ENCODE measurements around the gene CAPN12. TPM values are rescaled to one million over a fixed set of nuclear protein-coding genes. Genes with fewer than 3 reads are reported as not detected.

Gene CAPN12
- polyA plus RNA-seq, 3 donors: 1.8 TPM; not detected in 2

DNA sequence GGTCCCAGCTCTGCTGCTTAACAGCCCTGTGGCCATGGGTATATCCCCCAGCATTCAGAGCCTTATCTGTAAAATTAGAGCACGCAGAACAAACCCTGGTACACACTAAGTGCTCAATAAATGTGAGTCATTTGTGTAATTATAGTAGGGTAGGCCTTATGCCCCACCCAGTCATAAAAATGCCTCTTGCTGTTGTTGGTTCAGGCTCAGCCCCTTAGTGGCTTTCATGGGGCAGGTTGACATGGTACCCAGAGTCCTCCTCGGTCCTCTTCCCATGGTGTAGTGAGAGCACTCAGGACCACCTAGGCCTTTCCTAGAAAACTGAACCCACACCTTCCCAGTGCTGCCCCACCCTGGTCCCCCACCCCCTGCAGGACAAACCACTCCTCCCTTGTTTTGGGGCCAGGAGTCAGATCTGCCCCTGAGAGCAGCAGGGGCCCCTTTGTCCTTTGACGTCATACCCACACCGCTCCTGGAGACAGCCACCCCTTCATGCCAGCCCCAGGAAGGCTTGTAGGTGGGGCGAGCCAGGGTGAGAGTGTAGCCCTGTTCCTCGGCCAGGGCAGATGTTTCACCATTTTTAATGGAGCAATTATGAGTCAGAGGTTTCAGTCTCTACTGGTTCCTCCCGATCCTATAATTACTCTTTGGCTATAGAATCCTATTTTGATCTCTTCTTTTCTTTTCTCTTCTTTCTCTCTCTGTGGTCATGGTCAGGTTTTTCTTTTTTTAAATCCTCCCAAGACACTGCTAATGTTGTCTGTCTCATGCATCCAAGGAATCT is 60.0 kb downstream of the CAPN12 start:
- no peaks in the 10 kb centered on the region for H3K9me3 ChIP-seq (replicated peaks in 1 of 2; ENCODE audit: control insufficient read depth in 1 of 2, insufficient read depth in 1 of 2, low read length in 2 of 2)

DNA sequence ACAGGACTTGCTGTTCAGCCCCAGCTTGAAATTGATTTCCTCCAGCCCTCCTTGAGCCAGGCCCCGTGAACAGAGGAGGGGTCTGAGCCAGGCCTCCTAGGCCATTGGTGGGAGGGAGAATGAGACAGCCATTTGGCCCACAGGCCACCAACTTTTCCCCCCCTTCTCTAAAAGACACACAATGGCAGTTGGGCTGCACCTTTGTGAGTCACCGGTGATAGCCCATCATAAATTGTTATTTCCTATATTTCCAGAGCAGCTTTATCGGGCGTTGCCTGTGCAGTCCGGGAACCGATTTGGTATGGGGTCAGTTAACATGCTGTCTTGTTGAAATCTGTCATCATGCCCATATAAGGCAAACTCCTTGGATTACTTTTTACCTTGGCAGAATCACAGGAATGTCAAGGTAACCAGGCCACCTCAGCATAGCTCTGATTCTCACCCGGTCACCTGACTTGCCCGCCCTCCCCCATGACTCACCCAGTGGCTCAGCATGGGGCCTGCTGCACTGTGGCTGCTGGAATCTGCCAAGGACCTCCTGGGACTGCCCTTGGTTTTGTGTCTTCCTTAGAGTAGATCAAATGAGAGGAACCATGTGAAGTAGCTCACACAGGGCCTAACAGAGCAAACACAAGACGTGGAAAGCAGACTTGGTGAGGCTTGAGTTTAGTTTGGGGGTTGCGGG is 60.7 kb downstream of the CAPN12 start:
- Histone ChIP-seq H2AFZ (ENCODE audit: insufficient read depth, low read depth, low read length, poor library complexity, severe bottlenecking) (no peak overlapping the region), H3K79me2 (ENCODE audit: insufficient read depth, low read length) (peaks cover 98% of the 10 kb centered on the region), H3K4me3 (replicated peaks in 1 of 3; ENCODE audit: low read depth in 2 of 3, low read length in 3 of 3) (peak overlapping the region in 1 of 3 experiments; percentile 2), H3K36me3 (replicated peaks in 1 of 2; ENCODE audit: control insufficient read depth in 1 of 2, insufficient read depth in 2 of 2, low read length in 2 of 2) (peaks cover 0 to 6% of the 10 kb centered on the region in 2 donors), H3K4me2 (replicated peaks; ENCODE audit: extremely low read depth, low read length, poor library complexity, severe bottlenecking) (peak overlapping the region; percentile 47), H3K27ac (ENCODE audit: low read depth in 1 of 2, low read length in 2 of 2) (peak overlapping the region; percentile 96 to 98), H3K9me3 (replicated peaks in 1 of 2; ENCODE audit: control insufficient read depth in 1 of 2, insufficient read depth in 1 of 2, low read length in 2 of 2) (no peaks in the 10 kb centered on the region), H4K20me1 (ENCODE audit: insufficient read depth, low read length) (peaks cover 21% of the 10 kb centered on the region), H3K27me3 (ENCODE audit: control insufficient read depth in 2 of 2, insufficient read depth in 2 of 2, low read length in 2 of 2) (no peaks in the 10 kb centered on the region), H3K9ac (ENCODE audit: insufficient read depth, low read length, poor library complexity, severe bottlenecking) (peak overlapping the region; percentile 72), H3K4me1 (ENCODE audit: control insufficient read depth in 1 of 2, insufficient read depth in 2 of 2, low read length in 2 of 2) (peaks cover 90 to 100% of the 10 kb centered on the region in 2 donors)
- peak; percentile 77 to 92 (median 80) for DNase-seq
- WGBS (ENCODE audit: insufficient coverage): 9% methylated on average over 6 of the region's 10 CpGs
- TF ChIP-seq, protein P1, sequence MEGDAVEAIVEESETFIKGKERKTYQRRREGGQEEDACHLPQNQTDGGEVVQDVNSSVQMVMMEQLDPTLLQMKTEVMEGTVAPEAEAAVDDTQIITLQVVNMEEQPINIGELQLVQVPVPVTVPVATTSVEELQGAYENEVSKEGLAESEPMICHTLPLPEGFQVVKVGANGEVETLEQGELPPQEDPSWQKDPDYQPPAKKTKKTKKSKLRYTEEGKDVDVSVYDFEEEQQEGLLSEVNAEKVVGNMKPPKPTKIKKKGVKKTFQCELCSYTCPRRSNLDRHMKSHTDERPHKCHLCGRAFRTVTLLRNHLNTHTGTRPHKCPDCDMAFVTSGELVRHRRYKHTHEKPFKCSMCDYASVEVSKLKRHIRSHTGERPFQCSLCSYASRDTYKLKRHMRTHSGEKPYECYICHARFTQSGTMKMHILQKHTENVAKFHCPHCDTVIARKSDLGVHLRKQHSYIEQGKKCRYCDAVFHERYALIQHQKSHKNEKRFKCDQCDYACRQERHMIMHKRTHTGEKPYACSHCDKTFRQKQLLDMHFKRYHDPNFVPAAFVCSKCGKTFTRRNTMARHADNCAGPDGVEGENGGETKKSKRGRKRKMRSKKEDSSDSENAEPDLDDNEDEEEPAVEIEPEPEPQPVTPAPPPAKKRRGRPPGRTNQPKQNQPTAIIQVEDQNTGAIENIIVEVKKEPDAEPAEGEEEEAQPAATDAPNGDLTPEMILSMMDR (IDR thresholded peaks at IDR 0.05): no peak
- H3K9me3 Mint-ChIP-seq: no peaks in the 10 kb centered on the region
- intact Hi-C loops (cut with micrococcal nuclease): loop anchor here in 1 of 2 donors (2.0 to 5.0 kb wide), 2 partner anchors 31 to 719 kb away; no protein-coding TSS in a partner anchor
- peak overlapping the region; percentile 95 to 99 (median 97) for H3K27ac Mint-ChIP-seq
- no peaks in the 10 kb centered on the region for H3K27me3 Mint-ChIP-seq (ENCODE audit: low read depth in 3 of 3)
- H3K4me1 Mint-ChIP-seq: peaks cover 98% of the 10 kb centered on the region
- H3K4me3 Mint-ChIP-seq: peak overlapping the region; percentile 34 to 67
- H3K36me3 Mint-ChIP-seq: peaks cover 29% of the 10 kb centered on the region in 2 donors

More for the DNA sequence above, 60.0 kb downstream of the CAPN12 start:
- peaks cover 98% of the 10 kb centered on the region for H3K79me2 ChIP-seq (ENCODE audit: insufficient read depth, low read length)
- intact Hi-C loops (cut with micrococcal nuclease): loop anchor here in 1 of 2 donors (2.0 to 5.0 kb wide), 2 partner anchors 31 to 718 kb away; no protein-coding TSS in a partner anchor
- H3K4me2 ChIP-seq (replicated peaks; ENCODE audit: extremely low read depth, low read length, poor library complexity, severe bottlenecking): peak overlapping the region; percentile 47
- H3K27ac ChIP-seq (ENCODE audit: low read depth in 1 of 2, low read length in 2 of 2): peak overlapping the region; percentile 96 to 98
- no peaks in the 10 kb centered on the region for H3K9me3 Mint-ChIP-seq
- H3K4me3 Mint-ChIP-seq: peak overlapping the region; percentile 39 to 73
- peaks cover 98% of the 10 kb centered on the region for H3K4me1 Mint-ChIP-seq
- WGBS (ENCODE audit: insufficient coverage): 50% methylated on average over 2 of the region's 7 CpGs
- peaks cover 94 to 100% of the 10 kb centered on the region in 2 donors for H3K4me1 ChIP-seq (ENCODE audit: control insufficient read depth in 1 of 2, insufficient read depth in 2 of 2, low read length in 2 of 2)
- H3K27ac Mint-ChIP-seq: peak overlapping the region; percentile 95 to 99 (median 97)
- peak overlapping the region; percentile 72 for H3K9ac ChIP-seq (ENCODE audit: insufficient read depth, low read length, poor library complexity, severe bottlenecking)
- H3K27me3 Mint-ChIP-seq (ENCODE audit: low read depth in 3 of 3): no peaks in the 10 kb centered on the region
- H3K36me3 ChIP-seq (replicated peaks in 1 of 2; ENCODE audit: control insufficient read depth in 1 of 2, insufficient read depth in 2 of 2, low read length in 2 of 2): no peaks in the 10 kb centered on the region
- DNase-seq: peak; percentile 88 to 96 (median 89)
- H3K36me3 Mint-ChIP-seq: peaks cover 21 to 22% of the 10 kb centered on the region in 2 donors
- no peak overlapping the region for H2AFZ ChIP-seq (ENCODE audit: insufficient read depth, low read depth, low read length, poor library complexity, severe bottlenecking)
- peak overlapping the region in 1 of 3 experiments; percentile 49 for H3K4me3 ChIP-seq (replicated peaks in 1 of 3; ENCODE audit: low read depth in 2 of 3, low read length in 3 of 3)
- peaks cover 14% of the 10 kb centered on the region for H4K20me1 ChIP-seq (ENCODE audit: insufficient read depth, low read length)
- TF ChIP-seq, protein P1 (IDR thresholded peaks at IDR 0.05): no peak
- H3K27me3 ChIP-seq (ENCODE audit: control insufficient read depth in 2 of 2, insufficient read depth in 2 of 2, low read length in 2 of 2): no peaks in the 10 kb centered on the region
